HepG2 (cell line): ENCODE data around the gene ADAMTS13. TPM values are rescaled to one million over a fixed set of nuclear protein-coding genes. Genes with fewer than 3 reads are reported as not detected.
A peak's percentile ranks its signal among the peaks of the same experiment; 100 is the strongest.

ENCODE experiments used
- BRCA1 ChIP-seq: sonication (generic); formaldehyde crosslinking; IDR thresholded peaks from 2 replicates; pipeline ENCODE4 v1.4.0; 2020; ENCODE audit warnings: missing genetic modification reagents
- DNMT1 ChIP-seq: sonication (generic); formaldehyde crosslinking; IDR thresholded peaks from 2 replicates; pipeline ENCODE4 v1.5.1; 2020; ENCODE audit warnings: mild to moderate bottlenecking, missing genetic modification reagents
- FOXM1 ChIP-seq: sonication (generic); formaldehyde crosslinking; IDR thresholded peaks from 2 replicates; pipeline ENCODE4 v1.5.0; 2020; ENCODE audit warnings: missing genetic modification reagents
- GABPB1 ChIP-seq: IDR thresholded peaks from 2 replicates; pipeline ENCODE4 v1.6.1; 2016; ENCODE audit warnings: mild to moderate bottlenecking, missing genetic modification reagents, moderate library complexity, missing compliant biosample characterization
- GATA4 ChIP-seq: sonication (generic); IDR thresholded peaks from 2 replicates; pipeline ENCODE4 v1.6.1; 2016; ENCODE audit warnings: antibody characterized with exemption, low read depth, borderline replicate concordance
- HNRNPK ChIP-seq: fragments of 200-400 bp; formaldehyde crosslinking; IDR thresholded peaks from 2 replicates; pipeline ENCODE4 v1.6.1; 2018; ENCODE audit warnings: low read length, low read depth, moderate library complexity, mild to moderate bottlenecking; ENCODE audit not compliant: poor library complexity, severe bottlenecking
- HNRNPLL ChIP-seq: fragments of 200-400 bp; formaldehyde crosslinking; IDR thresholded peaks from 2 replicates; pipeline ENCODE4 v1.6.1; 2017; ENCODE audit warnings: mild to moderate bottlenecking, low read depth, low read length; ENCODE audit not compliant: poor library complexity, severe bottlenecking
- SPEN ChIP-seq: sonication (generic); formaldehyde crosslinking; IDR thresholded peaks from 2 replicates; pipeline ENCODE4 v1.5.1; 2020; ENCODE audit warnings: low read depth, mild to moderate bottlenecking, missing genetic modification reagents
- ZBTB38 ChIP-seq: sonication (generic); formaldehyde crosslinking; IDR thresholded peaks from 2 replicates; pipeline ENCODE4 v1.5.1; 2020; ENCODE audit warnings: mild to moderate bottlenecking, missing genetic modification reagents
- ZBTB7B ChIP-seq: sonication (generic); formaldehyde crosslinking; IDR thresholded peaks from 2 replicates; pipeline ENCODE4 v1.4.0; 2020; ENCODE audit warnings: missing genetic modification reagents
- ZNF24 ChIP-seq: fragments of 450-650 bp; IDR thresholded peaks from 2 replicates; pipeline ENCODE4 v1.6.1; 2017; ENCODE audit warnings: antibody characterized with exemption, mild to moderate bottlenecking
- polyA plus RNA-seq, 8 experiments: library from polyadenylated mRNA; depleted of rRNA in 3 of 8; stranded (reverse) in 7 of 8; unstranded in 1 of 8; fragments of >200 nt; fragmentation: Illumina TruSeq in 4 of 8; extraction: Trizol in 4 of 8; gene quantifications; 2 replicates each; pipeline versions ENCODE4 v1.2.1 to v1.2.3, GENCODE V29; 2011 to 2016; ENCODE audit warnings: low read depth in 4 of 8, missing spikeins in 1 of 8, mixed read lengths in 1 of 8; ENCODE audit not compliant: insufficient read depth in 1 of 8
- total RNA-seq, 5 experiments: library from RNA; depleted of rRNA; stranded (reverse); fragments of >200 nt; fragmentation: Illumina TruSeq; extraction: Trizol; gene quantifications; 2 replicates each; pipeline ENCODE4 v1.2.3, GENCODE V29; 2016; ENCODE audit warnings: low read depth in 1 of 5
- TF ChIP-seq, protein P1 (sequence below): sonication (generic); formaldehyde crosslinking; IDR thresholded peaks from 2 replicates; pipeline ENCODE4 v1.4.0; 2020; ENCODE audit warnings: missing genetic modification reagents
- TF ChIP-seq, protein P2 (sequence below): sonication (generic); formaldehyde crosslinking; IDR thresholded peaks from 2 replicates; pipeline ENCODE4 v1.5.0; 2020; ENCODE audit warnings: mild to moderate bottlenecking, missing genetic modification reagents, moderate library complexity

The ADAMTS13 gene
- total and polyA plus RNA-seq, 2 of the 13 experiments (the other 11 are each of a cell fraction or from before 2014, with no cell fraction given): 0.91 to 4.5 TPM

DNA sequence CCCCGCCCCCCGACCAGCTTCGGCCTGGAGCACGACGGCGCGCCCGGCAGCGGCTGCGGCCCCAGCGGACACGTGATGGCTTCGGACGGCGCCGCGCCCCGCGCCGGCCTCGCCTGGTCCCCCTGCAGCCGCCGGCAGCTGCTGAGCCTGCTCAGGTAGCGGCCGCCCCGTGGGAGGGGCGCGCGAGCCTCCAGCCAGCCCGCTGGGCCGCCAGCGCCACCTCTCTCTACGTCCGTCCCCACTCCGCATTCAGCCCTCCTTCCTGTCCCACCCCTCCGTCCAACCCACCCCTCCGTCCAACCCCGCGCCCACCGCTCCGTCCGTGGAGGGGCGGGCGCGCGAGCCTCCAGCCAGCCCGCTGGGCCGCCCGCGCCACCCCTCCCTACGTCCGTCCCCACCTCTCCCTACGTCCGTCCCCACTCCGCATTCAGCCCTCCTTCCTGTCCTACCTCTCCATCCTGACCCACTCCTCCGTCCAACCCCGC is 6.5 kb downstream of the ADAMTS13 start (continued):
- 0 out of 2 replicates have a peak, but pooled peaks have one; percentile 18 for TF ChIP-seq DNMT1 (CRISPR knock-in tag)
- TF ChIP-seq, protein P1, sequence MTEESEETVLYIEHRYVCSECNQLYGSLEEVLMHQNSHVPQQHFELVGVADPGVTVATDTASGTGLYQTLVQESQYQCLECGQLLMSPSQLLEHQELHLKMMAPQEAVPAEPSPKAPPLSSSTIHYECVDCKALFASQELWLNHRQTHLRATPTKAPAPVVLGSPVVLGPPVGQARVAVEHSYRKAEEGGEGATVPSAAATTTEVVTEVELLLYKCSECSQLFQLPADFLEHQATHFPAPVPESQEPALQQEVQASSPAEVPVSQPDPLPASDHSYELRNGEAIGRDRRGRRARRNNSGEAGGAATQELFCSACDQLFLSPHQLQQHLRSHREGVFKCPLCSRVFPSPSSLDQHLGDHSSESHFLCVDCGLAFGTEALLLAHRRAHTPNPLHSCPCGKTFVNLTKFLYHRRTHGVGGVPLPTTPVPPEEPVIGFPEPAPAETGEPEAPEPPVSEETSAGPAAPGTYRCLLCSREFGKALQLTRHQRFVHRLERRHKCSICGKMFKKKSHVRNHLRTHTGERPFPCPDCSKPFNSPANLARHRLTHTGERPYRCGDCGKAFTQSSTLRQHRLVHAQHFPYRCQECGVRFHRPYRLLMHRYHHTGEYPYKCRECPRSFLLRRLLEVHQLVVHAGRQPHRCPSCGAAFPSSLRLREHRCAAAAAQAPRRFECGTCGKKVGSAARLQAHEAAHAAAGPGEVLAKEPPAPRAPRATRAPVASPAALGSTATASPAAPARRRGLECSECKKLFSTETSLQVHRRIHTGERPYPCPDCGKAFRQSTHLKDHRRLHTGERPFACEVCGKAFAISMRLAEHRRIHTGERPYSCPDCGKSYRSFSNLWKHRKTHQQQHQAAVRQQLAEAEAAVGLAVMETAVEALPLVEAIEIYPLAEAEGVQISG: peak; percentile 26; the same call in 1 of the 2 replicates
- no peak for TF ChIP-seq ZBTB38 (CRISPR knock-in tag)
- TF ChIP-seq FOXM1 (CRISPR knock-in tag): no peak
- peak; percentile 41 for TF ChIP-seq HNRNPLL
- no peak for TF ChIP-seq ZNF24
- TF ChIP-seq ZBTB7B (CRISPR knock-in tag): peak; percentile 14; the same call in 1 of the 2 replicates
- TF ChIP-seq HNRNPK: peak; percentile 83
- TF ChIP-seq GATA4: no peak
- TF ChIP-seq BRCA1 (CRISPR knock-in tag): no peak
- TF ChIP-seq GABPB1 (CRISPR knock-in tag): peak; percentile 33; the same call in 1 of the 2 replicates
- 0 out of 2 replicates have a peak, but pooled peaks have one; percentile 40 for TF ChIP-seq SPEN (CRISPR knock-in tag)
- TF ChIP-seq, protein P2, sequence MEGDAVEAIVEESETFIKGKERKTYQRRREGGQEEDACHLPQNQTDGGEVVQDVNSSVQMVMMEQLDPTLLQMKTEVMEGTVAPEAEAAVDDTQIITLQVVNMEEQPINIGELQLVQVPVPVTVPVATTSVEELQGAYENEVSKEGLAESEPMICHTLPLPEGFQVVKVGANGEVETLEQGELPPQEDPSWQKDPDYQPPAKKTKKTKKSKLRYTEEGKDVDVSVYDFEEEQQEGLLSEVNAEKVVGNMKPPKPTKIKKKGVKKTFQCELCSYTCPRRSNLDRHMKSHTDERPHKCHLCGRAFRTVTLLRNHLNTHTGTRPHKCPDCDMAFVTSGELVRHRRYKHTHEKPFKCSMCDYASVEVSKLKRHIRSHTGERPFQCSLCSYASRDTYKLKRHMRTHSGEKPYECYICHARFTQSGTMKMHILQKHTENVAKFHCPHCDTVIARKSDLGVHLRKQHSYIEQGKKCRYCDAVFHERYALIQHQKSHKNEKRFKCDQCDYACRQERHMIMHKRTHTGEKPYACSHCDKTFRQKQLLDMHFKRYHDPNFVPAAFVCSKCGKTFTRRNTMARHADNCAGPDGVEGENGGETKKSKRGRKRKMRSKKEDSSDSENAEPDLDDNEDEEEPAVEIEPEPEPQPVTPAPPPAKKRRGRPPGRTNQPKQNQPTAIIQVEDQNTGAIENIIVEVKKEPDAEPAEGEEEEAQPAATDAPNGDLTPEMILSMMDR: peak; percentile 28; the same call in 1 of the 2 replicates
